Activated T-cell treated with anti-CD3 and anti-CD28 coated beads, Interleukin-2, amount 50 U/mL, for 48 hours (primary cell): ENCODE data around the gene SEMA6D.

ENCODE experiments used
- DNase-seq, 2 experiments: peaks; one replicate each; pipeline ENCODE4 v3.0.0-alpha.2; 2020

The SEMA6D gene

DNA sequence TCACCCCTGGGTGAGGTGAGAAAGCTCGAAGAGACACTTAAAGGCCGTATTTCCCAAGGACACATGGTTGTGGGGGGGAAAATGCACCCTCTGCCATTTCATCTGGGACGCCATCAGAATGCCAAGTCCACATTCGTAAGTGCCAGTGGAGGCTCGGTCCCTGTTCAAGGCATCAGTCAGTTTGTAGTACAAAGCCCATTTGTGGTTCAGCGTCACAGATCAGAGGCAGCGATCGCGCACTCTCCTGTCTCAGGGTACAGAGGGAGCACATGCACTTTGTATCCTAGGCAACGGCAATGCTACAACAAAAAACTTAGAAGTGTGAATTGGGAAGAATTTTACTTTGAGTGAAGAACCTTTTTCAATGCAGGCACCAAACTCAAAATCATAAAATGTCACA, 27.2 kb downstream of the SEMA6D start:
- DNase-seq, result no peak

DNA sequence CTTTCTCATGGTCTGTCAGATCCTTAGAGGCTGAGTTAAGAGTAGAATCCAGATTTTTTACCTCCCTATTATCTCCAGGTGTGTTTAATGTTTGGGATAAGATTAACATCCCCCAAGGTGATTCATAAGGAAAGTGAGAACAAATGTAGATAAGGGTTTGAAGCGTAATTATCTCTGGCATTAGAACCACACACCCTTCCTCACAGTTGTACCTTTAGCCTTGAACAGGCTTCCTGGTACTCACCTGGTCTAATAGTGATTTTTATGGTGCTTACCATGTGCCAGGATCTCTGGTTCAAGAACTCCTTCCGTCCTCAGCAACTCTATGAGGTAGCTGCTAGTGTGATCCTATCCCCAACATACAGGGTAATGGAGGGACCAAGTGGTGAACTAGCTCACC, 27.7 kb downstream of the SEMA6D start:
- no peak for DNase-seq

GRCh38 chr15:47746516-47746915, 29.2 kb downstream of the SEMA6D start:
- DNase-seq, result no peak

DNA sequence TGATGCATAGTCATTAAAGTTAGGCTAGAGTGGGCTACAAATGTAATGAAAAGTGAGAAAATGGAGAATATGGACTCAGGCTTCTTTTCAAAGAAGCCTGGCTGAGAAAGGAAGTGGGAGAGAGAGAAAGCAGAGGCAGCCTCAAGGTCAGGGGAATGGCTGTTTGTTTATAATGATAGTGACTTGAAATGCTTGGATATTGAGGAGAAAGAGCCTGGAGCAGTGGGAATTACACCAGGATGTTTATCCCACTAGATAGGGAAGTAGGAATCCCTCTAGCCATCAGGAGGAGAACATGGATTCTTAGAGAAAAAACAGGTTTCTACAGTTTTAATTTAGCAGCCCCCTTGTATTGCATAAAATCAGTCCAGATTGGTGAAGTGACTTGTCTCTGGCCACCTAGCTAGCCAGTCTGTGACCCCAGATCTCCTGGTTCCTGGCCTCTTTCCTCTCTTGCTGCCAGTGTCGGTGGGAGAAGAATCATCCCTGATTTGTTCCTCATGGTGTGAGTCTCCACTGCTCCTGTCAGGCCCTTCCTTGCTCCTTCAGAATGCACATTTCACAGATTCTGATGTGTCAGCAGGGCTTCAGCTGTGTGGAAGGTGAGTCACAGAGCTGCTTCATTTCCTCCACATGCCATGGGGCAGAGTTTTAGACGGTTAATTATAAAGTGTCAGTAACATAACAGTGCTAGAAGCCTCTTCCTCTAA, 32.9 kb downstream of the SEMA6D start:
- DNase-seq, result no peak

- no peak for DNase-seq
Measured at GRCh38 chr15:47750740-47751262, 33.5 kb downstream of the SEMA6D start.

DNA sequence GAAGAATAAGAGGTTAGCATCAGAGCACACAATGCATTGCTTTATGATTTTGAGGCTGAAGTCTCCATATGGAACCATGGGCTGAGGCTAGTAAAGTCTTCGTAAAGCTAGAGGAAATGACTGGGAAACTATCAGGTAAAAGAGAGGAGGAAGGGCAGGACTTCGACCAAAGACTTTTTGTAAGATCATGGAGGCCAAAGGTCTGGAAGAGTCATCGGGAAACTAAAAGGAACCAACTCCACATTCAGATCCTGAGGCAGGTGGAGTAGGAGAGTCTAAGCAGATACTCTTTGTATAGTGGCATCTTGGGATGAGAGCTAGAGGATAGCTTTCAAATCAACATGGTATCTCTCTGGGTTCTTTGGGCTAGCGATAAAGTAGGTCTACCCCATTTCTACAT, 36.3 kb downstream of the SEMA6D start:
- no peak for DNase-seq

- DNase-seq, result no peak
Measured at GRCh38 chr15:47754312-47754711, 37.0 kb downstream of the SEMA6D start.

- no peak for DNase-seq
Measured at GRCh38 chr15:47755941-47756340, 38.6 kb downstream of the SEMA6D start.

DNA sequence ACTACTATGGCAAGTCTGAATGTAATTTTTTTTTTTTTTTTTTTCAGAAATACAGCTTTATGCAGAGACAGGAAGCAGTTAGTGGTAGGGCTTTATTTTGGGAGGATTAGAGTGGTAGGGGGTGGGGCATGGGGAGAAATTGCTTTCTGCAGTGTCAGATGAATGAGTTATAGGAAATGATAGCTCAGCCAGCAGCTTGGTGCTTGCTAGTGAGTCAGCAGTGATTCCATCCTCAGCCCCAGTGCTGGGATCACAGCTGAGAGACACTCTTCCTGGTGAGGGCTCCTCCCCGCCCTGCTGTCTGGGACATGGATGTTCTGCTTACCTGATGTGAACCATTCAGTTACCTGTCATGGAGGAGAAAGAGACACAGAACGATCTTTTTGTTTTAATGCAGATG, 39.6 kb downstream of the SEMA6D start:
- DNase-seq, result no peak

DNA sequence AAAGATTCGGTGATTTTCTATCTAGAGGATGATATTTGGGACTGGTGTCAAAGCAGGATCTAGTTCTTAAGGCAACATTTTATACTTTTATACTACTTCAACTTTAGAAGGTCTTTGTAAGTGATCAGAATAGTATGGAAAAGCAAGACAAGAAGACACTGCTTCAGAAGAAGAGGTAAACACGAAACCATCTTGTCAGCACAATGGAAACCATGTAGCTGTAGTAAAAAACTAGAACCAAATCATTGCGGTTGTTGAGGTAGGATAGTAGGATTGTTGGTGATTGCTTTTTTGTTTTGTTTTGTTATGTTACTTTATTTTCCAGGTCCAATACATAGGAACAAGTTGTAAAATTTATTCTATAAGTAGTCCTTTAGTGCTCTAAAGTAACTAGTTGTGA, 40.0 kb downstream of the SEMA6D start:
- DNase-seq, result no peak

DNA sequence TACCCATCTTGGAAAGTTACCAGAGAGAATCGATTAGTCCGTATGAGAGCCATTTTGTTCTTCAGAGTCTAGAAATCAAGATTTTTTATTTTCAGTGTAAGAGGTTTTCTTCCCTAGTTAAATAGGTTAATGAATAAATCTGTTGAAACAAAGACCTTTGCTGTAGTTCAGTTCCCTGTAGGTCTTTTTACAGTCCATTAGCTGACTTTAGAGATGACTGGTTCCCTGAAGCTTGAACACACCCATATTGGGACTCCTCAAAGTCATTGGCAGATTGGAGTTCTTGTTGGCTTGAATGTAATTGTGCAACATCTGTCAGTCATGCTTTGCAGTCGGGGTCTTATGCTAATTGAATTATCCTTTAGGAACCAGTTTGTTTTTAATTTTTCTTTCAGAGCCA, 45.3 kb downstream of the SEMA6D start:
- DNase-seq, result no peak

GRCh38 chr15:47764666-47765065, 47.4 kb downstream of the SEMA6D start:
- no peak for DNase-seq

GRCh38 chr15:47766406-47766805, 49.1 kb downstream of the SEMA6D start:
- no peak for DNase-seq

- no peak for DNase-seq
Measured at GRCh38 chr15:47767035-47767434, 49.7 kb downstream of the SEMA6D start.

DNA sequence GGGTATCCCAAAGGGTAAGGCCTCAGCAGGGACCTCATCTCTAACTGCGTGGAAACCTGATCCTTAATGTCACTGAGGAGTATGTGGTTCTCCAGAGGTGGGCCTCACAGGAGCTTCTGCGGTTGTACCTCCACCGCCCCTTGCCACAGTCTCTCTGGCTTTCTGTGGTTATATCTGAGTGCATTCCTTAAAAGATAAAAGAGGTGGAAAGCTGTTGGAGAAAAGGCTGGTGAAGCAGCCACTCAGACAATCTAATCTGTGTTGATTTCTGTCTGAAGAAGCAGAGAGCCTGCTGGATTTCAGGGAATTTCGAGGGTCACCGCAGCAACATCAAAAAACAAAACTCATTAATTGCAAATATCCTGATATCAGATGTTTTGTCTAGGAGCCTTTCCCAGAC, 51.4 kb downstream of the SEMA6D start:
- no peak for DNase-seq

- no peak for DNase-seq
Measured at GRCh38 chr15:47769166-47769565, 51.9 kb downstream of the SEMA6D start.

DNA sequence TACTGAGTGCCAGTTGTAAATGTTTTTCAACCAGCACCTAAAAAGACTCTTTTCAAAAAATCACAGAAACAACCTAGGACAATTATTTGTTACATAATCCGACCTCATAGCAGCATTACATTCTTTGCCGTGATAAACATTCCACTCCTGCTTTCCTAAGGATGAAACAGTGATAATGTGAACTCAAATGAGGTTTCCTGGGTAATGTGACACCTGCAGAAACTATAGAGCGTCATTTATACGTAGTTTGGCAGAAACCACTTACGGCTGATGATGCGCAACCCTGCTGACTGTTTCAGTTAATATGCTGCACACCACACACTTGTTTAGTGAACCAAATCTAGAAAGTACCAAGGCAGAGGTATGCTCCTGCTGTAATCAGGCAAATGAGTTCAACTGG, 55.8 kb downstream of the SEMA6D start:
- DNase-seq, result no peak

- DNase-seq, result no peak
Measured at GRCh38 chr15:47778263-47778770, 61.0 kb downstream of the SEMA6D start.

DNA sequence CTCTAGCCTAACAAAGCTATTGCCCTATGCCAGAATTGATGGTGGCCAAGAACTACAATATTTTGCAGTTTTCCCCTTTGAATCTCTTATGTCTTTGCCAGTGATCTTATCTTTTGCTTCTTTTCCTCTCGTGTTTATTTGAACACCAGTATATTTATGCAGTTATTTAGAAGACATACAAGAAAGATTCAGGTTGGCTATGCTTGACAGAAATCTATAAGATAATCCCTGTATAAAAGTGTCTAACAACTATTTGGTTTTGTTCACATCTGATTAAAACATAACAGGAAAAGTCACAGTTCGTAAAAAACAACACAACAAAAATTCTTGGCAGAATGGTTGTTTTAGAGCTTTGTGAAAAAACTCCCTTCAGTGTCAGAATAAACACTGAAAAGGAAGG, 63.7 kb downstream of the SEMA6D start:
- no peak for DNase-seq

- no peak for DNase-seq
Measured at GRCh38 chr15:47781527-47781926, 64.2 kb downstream of the SEMA6D start.

- no peak for DNase-seq
Measured at GRCh38 chr15:47784820-47785219, 67.5 kb downstream of the SEMA6D start.

DNA sequence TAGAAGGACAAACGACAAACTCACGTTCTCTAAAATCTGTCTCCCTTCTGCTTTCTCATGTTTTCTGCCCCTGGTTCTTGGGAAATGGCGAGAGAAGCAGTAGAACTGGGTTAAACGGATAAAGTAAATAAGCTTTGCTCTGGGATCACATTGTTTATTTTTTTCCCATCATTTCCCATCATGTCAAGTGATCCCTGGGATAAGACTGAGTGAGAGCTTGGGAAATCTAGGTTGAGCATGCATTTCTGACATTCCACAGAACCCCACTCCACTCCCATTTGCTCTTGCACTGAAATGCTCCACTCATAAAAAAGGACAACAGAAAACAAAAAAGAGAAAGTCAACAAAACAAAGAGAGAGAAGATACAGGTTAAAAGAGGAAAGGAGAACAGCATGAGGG, 69.1 kb downstream of the SEMA6D start:
- DNase-seq, result no peak

GRCh38 chr15:47787875-47788274, 70.6 kb downstream of the SEMA6D start:
- DNase-seq, result no peak

DNA sequence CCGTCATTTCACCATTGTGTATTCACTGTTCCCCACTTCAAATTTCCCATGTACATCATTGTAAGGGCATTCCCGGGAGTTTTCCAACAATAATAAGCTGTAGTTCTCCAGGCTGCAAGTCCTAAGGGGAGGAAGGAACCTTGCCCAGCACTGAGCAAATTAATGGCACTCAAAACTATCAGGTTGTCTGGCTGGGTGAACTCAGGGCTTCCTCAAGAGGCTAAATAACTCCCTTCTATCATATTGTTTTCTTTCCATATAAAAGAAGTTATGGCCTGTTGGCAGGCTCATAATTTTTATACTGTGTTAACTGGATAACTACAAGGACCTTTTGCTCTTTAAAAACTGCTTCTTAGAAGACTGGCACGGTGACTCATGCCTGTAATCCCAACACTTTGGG, 71.4 kb downstream of the SEMA6D start:
- no peak for DNase-seq

- no peak for DNase-seq
Measured at GRCh38 chr15:47791161-47791560, 73.9 kb downstream of the SEMA6D start.
